ENCODE results near the gene SOX30.

SOX30 gene

GRCh38 chr5:157578079-157578780 lies 74.0 kb downstream of the SOX30 start:
- peaks cover 16 to 42% (median 29%) of the 10 kb centered on the region in 10 experiments for H3K4me1 ChIP-seq
- 0 out of 22 replicates have a peak, but pooled peaks cover 0 to 4% (median 0%) of the 10 kb centered on the region in 11 experiments for H3K9me3 ChIP-seq (replicated peaks in 1 of 11)
- H3K9ac ChIP-seq, result no peak overlapping the region
- H4K20me1 ChIP-seq, result peaks cover 0 to 18% (median 0%) of the 10 kb centered on the region in 11 experiments; a peak in 4 of 22 replicates
- TF ChIP-seq Cebpa-rat (IDR thresholded peaks at IDR 0.05), result no peak
- H3K4me2 ChIP-seq, result no peak overlapping the region
- no peak overlapping the region for H3K27ac ChIP-seq
- no peak overlapping the region for H3K4me3 ChIP-seq
- no peaks in the 10 kb centered on the region for H3K36me3 ChIP-seq
- H3K27me3 ChIP-seq, result peaks cover 13 to 27% (median 18%) of the 10 kb centered on the region in 11 experiments

- H3K4me2 ChIP-seq, result peak overlapping the region in 9 of 11 experiments; percentile 82 to 99 (median 94); a peak in 17 of 22 replicates
- peaks cover 21 to 49% (median 37%) of the 10 kb centered on the region in 10 experiments for H3K4me1 ChIP-seq
- TF ChIP-seq Cebpa-rat (IDR thresholded peaks at IDR 0.05), result no peak
- no peak overlapping the region for H3K9ac ChIP-seq
- H3K27ac ChIP-seq, result no peak overlapping the region
- no peaks in the 10 kb centered on the region for H3K9me3 ChIP-seq (replicated peaks in 1 of 11)
- H3K4me3 ChIP-seq, result no peak overlapping the region
- peaks cover 13 to 27% (median 18%) of the 10 kb centered on the region in 11 experiments for H3K27me3 ChIP-seq
- H3K36me3 ChIP-seq, result no peaks in the 10 kb centered on the region
- peaks cover 0 to 22% (median 0%) of the 10 kb centered on the region in 11 experiments; a peak in 5 of 22 replicates for H4K20me1 ChIP-seq
Observed at GRCh38 chr5:157576678-157577077, 75.6 kb downstream of the SOX30 start.
